HG02852 (cell line): ENCODE results near the gene CREBRF.
"Not testable (repeated sequence)": the region's sequence is repeated elsewhere in the genome, so short reads cannot be mapped to it uniquely, and the experiment has no call there.

Source experiments
- ATAC-seq: cut with Tn5 transposase; IDR thresholded peaks from one replicate; pipeline ENCODE4 v1.9.1; 2021; ENCODE audit warnings: mild to moderate bottlenecking, moderate library complexity; ENCODE audit not compliant: unreplicated experiment

Gene CREBRF

DNA sequence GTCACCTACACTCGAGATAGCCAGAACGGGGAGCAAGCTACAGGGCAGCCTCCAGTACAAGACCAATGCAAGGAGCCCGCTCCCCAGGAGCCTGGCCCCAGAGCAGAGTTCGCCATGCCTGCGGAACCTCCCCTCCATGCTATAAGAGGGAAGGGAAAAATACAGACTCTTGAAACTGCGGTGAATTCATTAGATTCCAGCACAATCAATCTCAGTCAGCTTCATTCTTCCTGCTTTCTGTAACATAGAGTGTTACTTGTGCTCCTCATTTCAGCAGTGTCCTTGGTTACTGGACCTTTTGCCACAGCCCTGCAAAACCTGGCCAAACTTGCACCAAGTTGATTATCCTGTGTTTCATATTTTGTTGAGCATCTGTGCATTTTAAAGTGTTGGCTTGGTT, 22.2 kb upstream of the CREBRF start:
- no peak for ATAC-seq

DNA sequence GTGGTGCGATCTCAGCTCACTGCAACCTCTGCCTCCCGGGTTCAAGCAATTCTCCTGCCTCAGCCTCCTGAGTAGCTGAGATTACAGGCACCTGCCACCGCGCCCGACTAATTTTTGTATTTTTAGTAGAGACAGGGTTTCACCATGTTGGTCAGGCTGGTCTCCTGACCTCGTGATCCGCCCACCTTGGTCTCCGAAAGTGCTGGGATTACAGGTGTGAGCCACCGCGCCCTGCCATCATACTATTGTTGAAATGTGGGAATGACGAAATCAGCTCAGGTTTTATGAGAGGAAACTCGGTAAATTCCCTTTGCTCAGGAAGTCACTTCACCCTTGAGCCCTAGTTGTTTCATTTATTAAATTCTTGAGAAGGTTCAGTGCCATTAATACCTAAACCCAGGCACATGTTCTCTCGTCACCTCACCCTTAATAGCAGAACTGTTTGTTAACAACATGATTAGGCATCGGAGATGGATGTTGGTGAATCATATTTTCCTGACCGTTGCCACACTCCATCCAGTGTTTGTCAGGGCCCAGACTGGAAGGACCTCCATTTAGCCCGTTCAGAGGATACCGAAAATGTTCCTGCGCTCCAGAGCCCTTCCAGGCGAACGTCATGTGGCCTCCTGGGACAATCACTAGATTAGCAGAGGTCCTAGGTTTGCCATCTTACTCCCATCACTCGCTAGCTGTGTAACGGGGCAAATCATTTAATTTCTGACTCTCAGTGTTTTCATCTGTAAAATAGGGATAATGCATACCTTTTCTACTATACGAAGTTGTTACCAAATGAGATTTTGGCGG, 20.0 kb upstream of the CREBRF start:
- ATAC-seq, result peak; percentile 46

DNA sequence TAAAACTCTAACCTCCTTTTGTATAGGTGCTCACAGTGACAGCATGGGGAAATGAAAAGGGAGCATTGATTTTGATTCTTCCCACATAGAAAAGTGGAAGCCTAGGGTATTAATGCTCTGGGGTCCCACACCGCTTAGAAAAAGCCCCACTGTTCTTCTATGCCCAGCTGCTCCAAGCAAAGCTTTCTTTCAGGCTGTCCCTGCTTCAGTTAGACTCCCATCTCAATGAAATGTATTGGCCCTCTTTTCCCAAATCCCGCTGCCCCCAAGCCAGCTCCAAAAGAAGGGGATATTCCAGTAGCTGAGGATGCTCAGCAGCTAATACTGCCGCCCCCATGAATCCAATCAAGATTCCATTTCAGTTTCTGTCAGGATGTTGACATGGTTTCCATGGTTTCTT, 17.0 kb upstream of the CREBRF start:
- ATAC-seq, result no peak

DNA sequence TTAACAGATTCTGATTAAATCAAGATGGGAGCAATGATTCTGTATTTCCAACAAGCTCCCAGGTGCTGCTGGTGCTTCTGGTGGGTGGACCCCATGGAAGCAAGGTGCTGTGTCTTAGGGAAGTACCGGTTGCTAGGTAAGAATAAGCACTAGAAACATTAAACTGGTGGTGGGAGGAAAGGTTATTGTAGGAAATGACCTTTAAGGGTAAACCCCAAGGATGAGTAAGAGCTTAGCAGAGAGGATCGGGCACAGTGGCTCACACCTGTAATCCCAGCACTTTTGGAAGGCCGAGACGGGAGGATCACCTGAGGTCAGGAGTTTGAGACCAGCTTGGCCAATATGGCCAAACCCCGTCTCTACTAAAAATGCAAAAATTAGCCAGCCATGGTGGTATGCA, 16.2 kb upstream of the CREBRF start:
- no peak for ATAC-seq

DNA sequence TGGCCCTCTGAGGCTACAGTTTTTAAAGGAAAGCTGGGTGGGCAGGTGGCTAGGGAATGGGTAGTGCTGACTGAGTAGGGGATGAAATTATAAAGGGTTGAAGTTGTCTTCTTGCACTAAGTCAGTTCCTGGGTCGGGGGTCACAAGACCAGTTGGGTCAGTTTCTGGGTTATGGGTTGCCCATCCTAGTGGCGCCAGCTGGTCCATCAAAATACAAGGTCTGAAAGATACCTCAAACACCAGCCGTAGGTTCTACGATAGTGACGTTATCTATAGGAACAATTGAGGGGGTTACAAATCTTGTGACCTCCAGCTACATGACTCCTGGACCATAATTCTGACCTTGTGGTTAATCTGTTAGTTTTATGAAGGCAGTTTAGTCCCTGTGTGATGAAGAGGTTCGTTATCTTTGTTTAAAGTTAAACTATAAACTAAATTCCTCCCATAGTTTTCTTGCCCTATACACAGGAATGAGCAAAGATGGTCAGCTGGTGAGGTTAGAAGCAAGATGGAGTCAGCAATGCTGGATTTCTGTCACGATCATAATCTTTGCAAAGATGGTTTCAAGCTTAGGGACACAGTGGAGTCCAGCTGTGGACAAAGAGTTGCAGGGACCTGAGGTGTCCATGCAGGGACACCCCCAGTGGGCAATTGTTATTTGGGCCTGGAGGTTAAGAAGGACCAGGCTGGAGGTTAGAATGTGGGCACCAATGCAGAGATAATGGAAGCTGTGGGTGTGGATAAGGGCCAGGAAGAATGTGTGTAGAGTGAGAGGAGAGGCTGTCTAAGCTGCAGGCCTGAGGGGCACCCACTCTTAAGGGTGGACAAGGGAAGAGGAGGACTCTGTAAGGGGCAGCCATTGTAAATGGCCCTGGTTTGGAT, 14.0 kb upstream of the CREBRF start:
- ATAC-seq, result no peak

DNA sequence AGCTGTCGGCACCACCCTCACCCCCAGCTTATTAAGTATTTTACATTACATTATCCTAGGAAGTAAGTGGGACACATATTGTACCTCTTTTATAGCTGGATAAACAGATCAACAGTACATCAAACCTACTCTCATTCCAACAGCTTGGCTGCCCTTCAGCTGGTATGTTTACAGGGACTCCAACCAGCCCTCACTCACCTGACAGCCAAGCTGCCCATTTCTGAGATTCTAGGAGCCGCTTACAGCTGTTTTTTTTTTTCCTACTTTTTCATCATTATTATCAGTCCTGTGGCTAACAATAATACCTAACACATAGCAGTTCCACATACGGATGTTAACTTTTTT, 13.4 kb upstream of the CREBRF start:
- ATAC-seq, result no peak

DNA sequence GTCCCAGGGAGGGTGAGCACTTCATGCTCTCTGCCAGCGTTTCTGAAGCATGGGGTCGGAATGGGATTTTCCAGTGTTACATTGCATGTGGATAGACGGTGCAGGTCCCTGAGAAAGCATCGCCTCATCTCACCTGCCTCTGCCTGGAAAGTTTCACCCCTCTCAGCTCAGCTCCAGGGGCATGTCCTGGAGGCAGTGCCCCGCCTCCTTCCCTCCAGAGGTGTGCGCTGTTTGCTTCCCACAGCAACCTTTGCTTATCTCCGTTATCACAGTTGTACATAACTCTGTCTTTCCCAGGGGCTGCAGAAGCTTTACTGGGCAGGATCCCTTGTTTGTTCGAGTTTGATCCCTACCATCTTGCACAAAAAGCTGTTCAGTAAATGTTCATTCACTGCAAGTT, 10.7 kb upstream of the CREBRF start:
- ATAC-seq, result no peak

DNA sequence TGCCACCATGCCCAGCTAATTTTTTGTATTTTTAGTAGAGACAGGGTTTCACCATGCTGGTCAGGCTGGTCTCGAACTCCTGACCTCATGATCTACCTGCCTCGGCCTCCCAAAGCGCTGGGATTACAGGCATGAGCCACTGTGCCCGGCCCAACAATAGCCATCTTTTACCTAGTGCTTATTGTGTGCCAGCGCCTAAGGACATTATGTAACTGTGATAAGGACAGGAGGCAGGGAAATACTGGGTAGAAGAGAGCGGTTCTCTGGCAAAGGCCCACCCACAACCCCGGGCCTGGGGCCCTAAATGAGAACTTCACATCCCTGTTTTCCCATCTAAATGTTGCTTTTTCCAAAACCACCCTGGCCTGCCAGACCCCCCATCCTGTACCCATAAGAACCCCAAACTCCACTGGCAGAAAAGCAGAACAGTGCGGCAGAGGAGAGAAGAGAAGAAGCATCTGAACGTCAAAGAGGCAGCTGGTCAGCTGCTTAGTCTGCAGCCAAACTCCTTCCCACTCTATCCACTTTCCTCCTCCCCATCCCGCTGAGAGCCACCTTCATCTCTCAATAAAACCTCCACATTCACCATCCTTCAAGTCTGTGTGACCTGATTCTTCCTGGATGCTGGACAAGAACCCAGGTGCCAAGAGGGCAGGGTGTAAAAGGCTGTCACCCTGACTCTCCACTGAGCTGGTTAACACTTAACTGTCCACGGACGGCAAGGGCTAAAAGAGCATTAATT, 8.9 kb upstream of the CREBRF start:
- ATAC-seq, result not testable (repeated sequence)

DNA sequence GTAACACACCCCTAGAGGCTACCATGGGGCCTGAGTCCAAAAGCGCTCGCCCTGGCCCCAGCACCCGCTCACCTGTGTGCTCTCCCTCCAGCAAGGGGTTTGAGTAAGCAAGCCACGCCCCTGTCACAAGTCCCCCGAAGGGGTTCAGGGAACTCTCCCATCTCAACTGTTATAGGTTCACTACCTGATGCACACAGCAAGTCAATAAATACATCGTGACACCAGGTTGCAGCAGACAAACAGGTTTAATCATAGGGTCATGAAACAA, 8.4 kb upstream of the CREBRF start:
- ATAC-seq, result no peak

DNA sequence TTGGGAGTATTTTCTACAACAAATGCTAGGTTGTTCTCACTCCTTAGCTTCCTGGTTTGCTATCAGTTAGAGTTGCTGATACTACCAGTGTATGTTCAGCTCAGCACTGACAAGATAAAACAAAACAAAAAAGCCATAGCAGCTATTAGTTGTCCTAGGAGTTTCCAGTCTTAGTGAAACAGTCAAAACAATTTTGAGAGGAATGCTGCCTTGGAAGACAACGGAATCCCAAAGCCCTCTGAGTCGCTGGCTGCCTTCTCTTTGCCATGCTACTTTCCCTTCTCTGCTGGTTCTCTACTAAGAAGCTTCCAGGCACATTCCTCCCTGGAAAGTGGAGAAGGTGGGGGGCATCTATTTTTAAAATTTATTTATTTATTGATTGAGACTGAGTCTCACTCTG, 5.4 kb upstream of the CREBRF start:
- ATAC-seq, result no peak

DNA sequence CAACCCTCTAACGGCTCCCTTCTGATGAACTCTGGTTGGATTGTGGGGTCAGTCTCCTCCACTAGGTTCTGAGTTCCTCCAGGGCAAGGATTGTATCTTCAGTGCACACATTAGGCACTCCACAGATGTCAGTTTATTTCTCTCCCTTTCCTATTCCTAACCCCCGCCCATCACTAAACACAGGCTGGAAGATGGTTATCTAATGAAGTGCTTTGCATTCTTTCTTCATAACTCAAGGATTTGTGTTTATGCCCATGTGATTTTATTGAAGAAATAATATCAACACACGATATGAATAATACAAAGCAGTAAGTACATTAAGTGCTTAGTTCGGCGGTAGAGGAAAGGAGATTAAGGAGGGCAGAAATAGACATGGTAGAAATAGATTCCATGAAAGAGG, 4.4 kb upstream of the CREBRF start:
- ATAC-seq, result no peak

DNA sequence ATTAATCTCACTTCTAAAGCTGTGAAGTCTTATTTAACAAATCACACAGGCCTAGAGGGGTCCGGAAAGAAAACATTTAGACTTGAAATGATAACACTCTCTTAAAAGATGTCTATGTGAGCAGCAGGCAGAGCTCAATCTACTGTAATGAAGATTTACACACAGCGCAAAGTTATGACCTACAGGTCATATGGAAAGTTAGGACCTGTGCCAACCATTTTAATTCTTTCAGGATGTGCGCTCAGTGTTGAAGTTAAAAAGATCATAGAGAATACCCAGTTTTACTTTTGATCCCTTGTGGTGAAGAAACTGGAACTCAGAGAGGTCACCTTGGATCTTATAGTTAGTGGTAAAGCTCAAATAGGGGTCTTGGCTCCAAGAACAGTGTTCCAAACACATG, 3.1 kb upstream of the CREBRF start:
- no peak for ATAC-seq

DNA sequence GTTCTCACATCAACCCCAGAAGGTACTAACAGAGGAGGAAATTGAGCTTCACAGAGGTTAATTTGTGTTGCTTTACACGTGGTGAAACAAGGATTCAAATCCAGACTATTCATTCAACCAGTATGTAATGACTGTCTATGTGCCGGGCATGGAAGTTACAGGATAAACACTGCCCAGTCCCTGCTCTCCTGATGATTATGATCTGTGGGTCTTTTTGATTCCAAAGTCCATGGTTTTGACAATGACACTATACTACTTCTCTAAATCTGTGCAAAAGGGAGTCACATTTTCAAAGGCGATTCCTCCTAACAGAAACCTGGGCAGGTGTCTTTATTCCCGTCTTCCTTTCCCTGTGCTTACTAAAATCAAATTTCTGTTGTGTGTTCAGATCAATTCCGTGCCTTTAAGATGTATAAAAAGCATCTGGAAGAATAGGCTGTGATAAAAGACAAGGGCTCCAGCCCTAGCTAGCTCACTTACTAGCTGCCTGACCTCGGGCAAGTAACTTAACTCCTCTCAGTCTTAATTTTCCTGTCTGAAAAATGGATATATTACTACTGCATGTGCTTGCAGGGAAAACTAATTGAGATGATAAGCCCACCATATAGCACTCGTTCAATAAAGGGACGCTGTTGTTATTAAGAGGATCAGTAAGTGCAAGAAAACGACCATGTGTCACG, 970 bp upstream of the CREBRF start:
- no peak for ATAC-seq

DNA sequence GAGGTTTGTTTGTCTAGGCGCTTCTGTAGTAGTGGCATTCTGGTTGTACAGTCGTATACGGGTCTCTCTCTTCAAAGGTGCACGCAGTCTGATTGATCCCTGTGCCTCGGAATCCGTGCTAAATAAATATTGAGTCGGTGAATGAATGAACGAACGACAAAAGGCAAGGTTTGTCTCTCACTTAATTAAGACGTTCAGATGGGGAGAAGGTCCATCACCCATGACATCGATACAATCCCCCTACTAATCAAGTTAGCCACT, 500 bp upstream of the CREBRF start:
- no peak for ATAC-seq

DNA sequence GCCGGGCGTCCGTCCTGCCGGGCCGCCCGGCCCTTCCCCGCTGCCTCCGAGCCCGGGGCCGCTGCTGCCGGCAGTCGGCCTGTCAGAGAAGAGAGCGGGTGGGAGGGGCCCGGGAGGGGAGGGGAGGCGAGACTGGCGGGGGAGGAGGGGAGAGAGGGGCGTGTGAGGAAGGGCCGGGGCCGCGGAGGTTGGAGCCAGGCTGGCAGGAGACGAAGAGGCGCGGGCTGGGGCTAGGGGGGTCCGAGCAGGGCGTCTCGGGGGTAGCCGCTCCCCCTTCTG, 570 bp downstream of the CREBRF start:
- peak; percentile 33 for ATAC-seq

DNA sequence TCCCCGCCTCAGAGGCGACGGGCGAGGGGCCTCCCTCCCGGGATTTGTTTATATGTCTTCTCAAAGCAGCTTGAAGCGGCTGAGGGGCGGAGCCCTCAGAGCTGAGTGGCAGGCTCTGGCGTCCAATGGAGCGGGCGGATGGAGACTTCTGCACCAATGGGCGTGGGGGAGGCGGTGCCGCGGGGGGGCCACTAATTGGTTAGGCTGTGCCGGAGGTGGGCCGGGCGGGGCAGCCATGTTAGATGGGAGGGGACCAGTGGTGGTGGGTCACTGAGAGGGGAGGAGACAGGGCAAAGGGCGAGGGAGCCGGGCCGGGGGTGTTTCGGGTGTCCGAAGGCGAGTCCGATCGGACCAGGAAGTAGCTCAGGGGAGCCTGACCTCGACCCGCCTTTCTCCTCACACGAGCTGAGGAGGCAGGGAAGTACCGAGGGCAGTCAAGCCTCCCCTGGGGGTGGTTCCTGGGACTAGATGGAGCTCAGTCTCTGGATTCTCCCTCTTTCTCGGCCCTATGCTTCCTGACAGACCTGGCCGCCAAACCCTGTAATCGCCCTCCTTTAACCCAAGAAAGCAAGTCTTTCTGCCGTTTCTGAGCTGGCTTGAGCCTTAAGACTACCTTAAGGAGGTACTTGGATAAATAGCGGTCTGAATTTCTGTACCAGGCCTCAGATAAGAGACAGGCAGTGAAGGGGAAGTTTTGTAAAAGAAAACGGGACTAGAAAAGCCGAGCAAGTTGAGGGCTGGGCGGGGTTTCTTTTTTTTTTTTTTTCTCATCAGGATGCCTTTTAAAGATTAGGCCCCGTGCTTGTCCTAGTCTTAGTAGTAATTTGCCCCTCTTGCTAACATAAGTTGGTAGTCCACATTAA, 1.1 kb downstream of the CREBRF start:
- ATAC-seq, result peak; percentile 81

DNA sequence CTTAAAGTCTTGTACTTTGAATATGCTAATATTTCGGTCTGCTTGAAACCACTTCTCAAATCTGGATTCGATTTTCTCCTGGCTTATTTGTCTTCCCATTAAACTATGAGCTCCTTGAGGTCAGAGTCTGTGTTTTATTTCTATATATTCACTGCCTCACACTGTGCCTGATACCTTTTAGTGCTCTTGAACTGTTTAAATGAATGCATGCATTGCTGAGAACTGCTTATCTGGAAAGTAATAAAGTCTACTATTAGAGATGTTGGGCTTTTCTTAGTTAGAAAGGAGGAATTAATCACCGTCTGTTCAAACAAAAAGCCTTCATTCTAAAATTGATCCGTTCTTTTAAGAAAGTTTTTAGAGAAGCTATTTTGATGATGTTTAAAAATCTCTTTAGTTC, 6.0 kb downstream of the CREBRF start:
- ATAC-seq, result no peak

DNA sequence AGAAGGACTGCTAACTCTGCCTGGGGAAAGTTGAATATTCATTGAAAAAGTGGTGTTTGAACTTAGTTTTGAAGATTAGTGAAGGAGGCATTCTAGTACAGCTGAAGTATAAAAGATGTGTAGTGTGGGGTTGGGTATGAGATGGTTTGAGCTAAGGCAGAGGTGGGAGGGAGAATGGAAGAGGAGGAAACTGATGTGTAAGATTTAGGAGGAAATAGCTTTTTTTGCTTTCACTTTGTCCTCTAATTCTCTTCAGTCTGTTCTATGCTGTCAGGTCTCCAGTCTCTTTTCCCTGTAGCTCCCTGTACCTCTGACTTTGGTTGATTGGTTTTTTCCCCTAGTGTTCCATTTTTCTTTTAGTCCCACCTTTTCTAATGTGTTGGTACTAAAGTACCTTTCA, 9.0 kb downstream of the CREBRF start:
- ATAC-seq, result no peak

DNA sequence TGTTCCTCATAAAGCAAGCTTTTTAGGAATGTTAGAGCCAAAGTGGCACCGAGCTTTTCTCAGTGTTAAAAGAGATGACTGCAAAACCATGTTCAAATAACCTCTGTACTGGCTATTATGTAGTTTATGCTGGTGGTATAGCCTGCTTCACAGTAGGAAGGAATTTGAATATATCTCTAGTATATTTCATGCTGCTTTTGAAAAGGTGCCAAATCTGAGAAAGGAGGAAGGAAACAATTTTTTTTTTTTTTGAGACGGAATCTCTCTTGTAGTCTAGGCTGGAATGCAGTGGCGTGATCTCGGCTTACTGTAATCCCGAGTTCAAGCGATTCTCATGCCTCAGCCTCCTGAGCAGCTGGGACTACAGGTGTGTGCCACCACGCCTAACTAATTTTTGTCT, 13.5 kb downstream of the CREBRF start:
- no peak for ATAC-seq

DNA sequence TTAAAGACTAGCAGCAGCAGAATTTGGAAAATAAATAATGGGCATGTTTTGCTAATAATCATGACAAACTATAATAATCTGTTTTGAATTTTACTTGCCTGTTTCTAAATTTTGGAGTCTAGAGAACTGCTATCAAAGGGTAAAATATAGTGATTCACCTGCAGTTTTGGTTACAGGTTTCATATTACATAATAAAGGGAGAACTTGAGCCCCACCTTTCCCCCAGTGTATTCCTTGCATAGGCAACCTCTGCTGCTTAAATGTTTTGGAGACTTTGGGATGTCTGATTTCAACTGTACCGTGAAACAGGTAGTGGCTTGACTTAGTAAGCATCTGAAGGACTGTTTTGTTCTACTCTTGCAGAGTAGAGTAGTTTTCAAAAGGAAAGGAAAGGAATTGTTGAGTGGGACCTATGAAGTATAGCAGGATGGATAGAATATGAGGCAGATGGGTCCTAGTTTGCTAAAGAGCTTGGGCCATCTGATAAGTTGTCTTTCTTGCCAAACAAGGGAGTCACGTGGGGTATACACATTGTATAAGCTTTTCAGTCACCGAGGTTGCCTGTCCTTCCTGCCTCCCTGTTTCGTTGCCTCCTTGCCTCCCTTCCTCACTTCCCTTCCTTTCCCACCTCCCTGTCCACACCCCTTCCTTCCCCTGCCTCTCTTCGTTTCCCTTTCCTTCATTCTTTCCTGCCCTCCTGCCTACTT, 19.1 kb downstream of the CREBRF start:
- ATAC-seq, result no peak
